MCF 10A (cell line): ENCODE results near the gene CTBP1. TPM values are rescaled to one million over a fixed set of nuclear protein-coding genes. Genes with fewer than 3 reads are reported as not detected.
A peak's percentile ranks its signal among the peaks of the same experiment; 100 is the strongest.

Experiments used
- BruUV-seq: library from RNA; stranded (reverse); fragments of 400-500 nt; replicated peaks from 2 replicates; lab custom pipeline; 2021; lab: Mats Ljungman, UMichigan
- CTCF ChIA-PET: fragments of 300-600 bp; sonication (Branson Sonifier 250); formaldehyde crosslinking; extraction: SDS; loops from one replicate; lab custom pipeline; 2021; ENCODE audit warnings: antibody characterized with exemption, inconsistent platforms; lab: Yijun Ruan, JAX
- POLR2A ChIA-PET: fragments of 300-600, 350-650 bp; sonication (Branson Sonifier 250); formaldehyde crosslinking; extraction: SDS; loops from one replicate; lab custom pipeline; 2020; ENCODE audit warnings: antibody characterized with exemption, inconsistent platforms; lab: Yijun Ruan, JAX
- DNase-seq: peaks from one replicate; pipeline ENCODE4 v3.0.0-alpha.2; 2018; ENCODE audit not compliant: unreplicated experiment
- H3K27ac Mint-ChIP-seq: one replicate; pipeline ENCODE4 v1.8.0; 2022; ENCODE audit warnings: mild to moderate bottlenecking, low read depth, mixed read lengths; ENCODE audit not compliant: unreplicated experiment
- H3K27me3 Mint-ChIP-seq: one replicate; pipeline ENCODE4 v1.8.0; 2022; ENCODE audit warnings: mixed read lengths; ENCODE audit not compliant: insufficient read depth, unreplicated experiment
- H3K36me3 Mint-ChIP-seq: one replicate; pipeline ENCODE4 v1.8.0; 2022; ENCODE audit warnings: mild to moderate bottlenecking, moderate library complexity, mixed read lengths; ENCODE audit not compliant: insufficient read depth, unreplicated experiment
- H3K4me1 Mint-ChIP-seq: one replicate; pipeline ENCODE4 v1.8.0; 2022; ENCODE audit warnings: mixed read lengths; ENCODE audit not compliant: insufficient read depth, unreplicated experiment
- H3K4me3 Mint-ChIP-seq: one replicate; pipeline ENCODE4 v1.8.0; 2022; ENCODE audit warnings: mild to moderate bottlenecking, moderate library complexity, mixed read lengths; ENCODE audit not compliant: unreplicated experiment
- H3K9me3 Mint-ChIP-seq: one replicate; pipeline ENCODE4 v1.8.0; 2022; ENCODE audit warnings: mixed read lengths; ENCODE audit not compliant: unreplicated experiment
- intact Hi-C: fragments of 100-400 bp; cut with micrococcal nuclease; formaldehyde crosslinking; loops from 2 replicates; pipeline ENCODE4 v1.14.1; 2022
- total RNA-seq: library from RNA; stranded (reverse); gene quantifications from 2 replicates; pipeline ENCODE4 v1.2.3, GENCODE V29; 2022
- TF ChIP-seq, protein P1 (sequence below): fragments of 200-600 bp; IDR thresholded peaks from one replicate; pipeline ENCODE4 v1.8.0; 2022; ENCODE audit warnings: antibody characterized with exemption, mild to moderate bottlenecking; ENCODE audit not compliant: unreplicated experiment

CTBP1 gene
- total RNA-seq, 1 experiment from 2014 or later, result 152 TPM

DNA sequence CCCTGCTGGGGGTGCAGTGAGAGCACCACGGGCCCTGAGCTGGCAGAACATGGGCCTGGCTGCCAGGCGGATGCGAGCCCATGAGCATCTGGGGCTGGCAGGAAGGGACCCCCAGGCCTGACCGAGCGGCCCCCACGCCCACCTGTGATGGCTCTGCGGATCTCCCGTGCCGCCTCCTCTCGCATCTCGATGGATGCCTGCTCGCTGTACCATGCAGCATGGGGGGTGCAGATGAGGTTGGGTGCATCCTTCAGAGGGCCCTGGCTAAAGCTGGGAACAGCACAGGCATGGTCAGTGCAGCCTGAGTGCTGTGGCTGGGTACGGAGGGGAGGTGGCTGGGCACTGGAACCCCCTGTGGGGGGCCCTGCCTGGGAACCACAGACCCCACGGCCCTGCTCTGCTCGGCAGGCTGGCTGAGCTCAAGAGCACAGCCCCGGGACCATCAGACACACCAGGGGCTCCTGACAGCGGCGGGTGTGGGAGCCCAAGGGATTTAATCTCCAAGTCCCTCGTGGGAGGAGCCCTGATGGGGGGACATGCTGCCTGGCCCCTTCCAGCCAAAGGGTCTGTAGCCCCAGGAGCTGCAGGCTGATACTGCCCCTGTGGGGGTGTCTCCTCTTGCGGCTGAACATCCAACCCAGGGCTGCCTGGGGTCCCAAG is 35.5 kb downstream of the CTBP1 start:
- Mint-ChIP-seq H3K27ac (no peak overlapping the region), H3K4me3 (no peak overlapping the region), H3K9me3 (no peaks in the 10 kb centered on the region), H3K27me3 (no peaks in the 10 kb centered on the region), H3K4me1 (no peaks in the 10 kb centered on the region), H3K36me3 (peaks cover 38% of the 10 kb centered on the region)
- POLR2A ChIA-PET, result no interaction called here
- DNase-seq, result no peak
- no TSS peak for BruUV-seq
- TF ChIP-seq, protein P1, sequence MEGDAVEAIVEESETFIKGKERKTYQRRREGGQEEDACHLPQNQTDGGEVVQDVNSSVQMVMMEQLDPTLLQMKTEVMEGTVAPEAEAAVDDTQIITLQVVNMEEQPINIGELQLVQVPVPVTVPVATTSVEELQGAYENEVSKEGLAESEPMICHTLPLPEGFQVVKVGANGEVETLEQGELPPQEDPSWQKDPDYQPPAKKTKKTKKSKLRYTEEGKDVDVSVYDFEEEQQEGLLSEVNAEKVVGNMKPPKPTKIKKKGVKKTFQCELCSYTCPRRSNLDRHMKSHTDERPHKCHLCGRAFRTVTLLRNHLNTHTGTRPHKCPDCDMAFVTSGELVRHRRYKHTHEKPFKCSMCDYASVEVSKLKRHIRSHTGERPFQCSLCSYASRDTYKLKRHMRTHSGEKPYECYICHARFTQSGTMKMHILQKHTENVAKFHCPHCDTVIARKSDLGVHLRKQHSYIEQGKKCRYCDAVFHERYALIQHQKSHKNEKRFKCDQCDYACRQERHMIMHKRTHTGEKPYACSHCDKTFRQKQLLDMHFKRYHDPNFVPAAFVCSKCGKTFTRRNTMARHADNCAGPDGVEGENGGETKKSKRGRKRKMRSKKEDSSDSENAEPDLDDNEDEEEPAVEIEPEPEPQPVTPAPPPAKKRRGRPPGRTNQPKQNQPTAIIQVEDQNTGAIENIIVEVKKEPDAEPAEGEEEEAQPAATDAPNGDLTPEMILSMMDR, result no peak
- CTCF ChIA-PET, result interaction anchor here (0.6 kb wide), 1 partner anchor 143 kb away, joined by 4 read pairs; no protein-coding TSS in a partner anchor
- intact Hi-C loops, result no loop called here

DNA sequence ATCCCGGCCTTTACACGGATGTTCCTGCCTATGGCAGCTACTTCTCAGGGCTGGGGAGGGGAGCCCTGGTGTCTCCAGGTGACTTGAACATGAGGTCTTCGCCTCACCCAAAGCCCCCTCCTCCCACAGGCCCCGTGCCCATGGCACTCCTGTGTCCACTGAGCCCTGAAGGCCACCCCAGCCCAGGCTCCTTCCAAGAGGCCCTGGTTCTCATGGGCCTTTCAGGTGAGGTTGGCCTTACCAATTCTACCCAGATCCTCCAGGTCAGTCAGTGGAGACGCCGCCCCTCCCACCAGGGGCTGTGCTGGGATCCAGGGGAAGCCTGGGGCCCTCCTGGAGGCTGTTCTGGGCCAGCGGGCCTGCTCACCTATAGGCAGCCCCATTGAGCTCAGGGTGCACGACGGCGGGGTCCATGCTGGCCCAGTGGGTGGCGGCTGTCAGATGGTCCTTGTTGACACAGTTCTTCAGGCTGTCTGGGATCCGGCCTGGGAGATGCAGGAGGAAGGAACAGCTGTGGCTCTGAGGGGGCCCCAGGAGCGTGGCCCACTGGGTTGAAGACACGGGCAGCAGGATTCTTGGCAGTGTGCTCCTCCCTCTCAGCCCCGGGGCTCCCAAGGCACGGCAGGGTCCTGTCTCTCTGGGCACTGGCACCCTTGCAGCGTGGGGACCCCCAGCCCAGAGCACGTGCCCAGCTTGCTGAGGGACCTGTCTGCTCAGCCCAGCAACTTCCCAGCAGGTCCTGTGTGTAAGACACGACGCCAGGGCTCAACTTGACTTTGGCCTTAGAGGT is 36.2 kb downstream of the CTBP1 start:
- intact Hi-C loops, result no loop called here
- POLR2A ChIA-PET, result no interaction called here
- TF ChIP-seq, protein P1, result no peak
- Mint-ChIP-seq H3K27me3 (no peaks in the 10 kb centered on the region), H3K27ac (no peak overlapping the region), H3K36me3 (peaks cover 35% of the 10 kb centered on the region), H3K4me3 (no peak overlapping the region), H3K9me3 (no peaks in the 10 kb centered on the region), H3K4me1 (no peaks in the 10 kb centered on the region)
- no peak for DNase-seq
- CTCF ChIA-PET, result no interaction called here
- no TSS peak for BruUV-seq

DNA sequence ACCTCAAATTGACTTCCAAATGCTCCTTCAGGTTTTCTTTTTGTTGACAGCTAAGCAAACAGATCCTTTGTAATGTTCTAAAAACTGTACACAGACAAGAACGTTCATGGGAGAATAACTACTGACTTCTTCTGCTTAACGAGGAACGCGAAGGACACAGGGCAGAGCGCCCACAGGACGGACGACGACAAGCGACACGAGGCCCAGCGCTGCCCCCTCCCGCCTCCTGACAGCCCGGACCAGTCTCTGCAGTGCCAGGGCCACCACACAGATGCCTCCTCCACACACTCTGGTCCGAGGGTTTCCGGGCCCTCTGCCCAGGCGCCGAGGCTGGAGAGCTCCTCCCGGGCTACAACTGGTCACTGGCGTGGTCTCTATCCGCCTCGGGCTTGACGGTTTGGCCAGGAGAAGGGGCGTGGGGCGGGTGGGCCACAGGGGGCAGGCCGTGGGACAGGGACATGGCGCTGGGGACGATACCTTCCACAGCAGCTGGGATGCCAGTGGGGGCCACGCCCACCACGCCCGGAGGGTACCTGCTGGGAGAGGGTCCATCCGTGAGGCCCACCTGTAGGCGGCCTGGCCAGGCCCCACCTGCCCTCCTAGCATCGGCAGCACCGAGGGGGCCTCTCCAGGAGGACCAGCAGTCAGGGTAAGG is 36.9 kb downstream of the CTBP1 start:
- ChIA-PET POLR2A (no interaction called here), CTCF (no interaction called here)
- TF ChIP-seq, protein P1, result no peak
- intact Hi-C loops, result no loop called here
- Mint-ChIP-seq H3K4me3 (no peak overlapping the region), H3K9me3 (no peaks in the 10 kb centered on the region), H3K27me3 (no peaks in the 10 kb centered on the region), H3K4me1 (no peaks in the 10 kb centered on the region), H3K36me3 (peaks cover 31% of the 10 kb centered on the region), H3K27ac (no peak overlapping the region)
- DNase-seq, result no peak
- no TSS peak for BruUV-seq

DNA sequence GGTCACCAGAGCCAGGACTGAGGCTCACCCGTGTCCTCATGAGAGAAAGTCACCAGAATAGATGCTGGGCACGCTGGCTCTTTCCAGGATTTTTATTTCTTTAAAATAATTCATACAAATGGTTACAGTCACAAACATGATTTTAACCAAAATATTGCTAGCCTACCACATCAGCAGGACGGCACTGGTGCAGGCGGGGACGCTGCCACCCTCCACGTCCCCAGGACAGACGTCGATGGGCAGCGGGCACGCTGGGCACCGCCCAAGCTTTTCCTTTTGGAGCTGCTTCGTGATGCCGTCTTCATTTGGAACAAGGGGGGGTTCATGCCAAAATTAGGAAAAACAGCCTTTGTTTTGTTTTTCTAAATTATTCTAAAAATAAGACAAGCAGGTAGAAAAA is 37.6 kb downstream of the CTBP1 start:
- intact Hi-C loops, result no loop called here
- H3K27me3 Mint-ChIP-seq, result no peaks in the 10 kb centered on the region
- no peak for DNase-seq

More for the DNA sequence above, 37.6 kb downstream of the CTBP1 start:
- ChIA-PET CTCF (no interaction called here), POLR2A (interaction anchor here (0.6 kb wide), 1 partner anchor 33 kb away, joined by 3 read pairs; no protein-coding TSS in a partner anchor)
- TF ChIP-seq, protein P1, result no peak
- Mint-ChIP-seq H3K27ac (no peak overlapping the region), H3K9me3 (no peaks in the 10 kb centered on the region), H3K4me1 (no peaks in the 10 kb centered on the region), H3K36me3 (peaks cover 31% of the 10 kb centered on the region), H3K4me3 (no peak overlapping the region)
- TSS peak; percentile 92 for BruUV-seq
